WTC11 (cell line): ENCODE measurements around the gene NKD1.

Source experiments
- CBFB ChIP-seq: sonication (generic); formaldehyde crosslinking; IDR thresholded peaks from 2 replicates; pipeline ENCODE4 v1.8.1; 2022; ENCODE audit warnings: mild to moderate bottlenecking, low read depth, missing genetic modification reagents
- ETV6 ChIP-seq: sonication (generic); formaldehyde crosslinking; IDR thresholded peaks from 2 replicates; pipeline ENCODE4 v1.8.1; 2022; ENCODE audit warnings: mild to moderate bottlenecking, missing genetic modification reagents
- RELA ChIP-seq: sonication (generic); formaldehyde crosslinking; IDR thresholded peaks from 2 replicates; pipeline ENCODE4 v1.8.1; 2022; ENCODE audit warnings: missing genetic modification reagents, mild to moderate bottlenecking, borderline replicate concordance
- ZNF138 ChIP-seq: sonication (generic); formaldehyde crosslinking; conservative IDR thresholded peaks from 2 replicates; pipeline ENCODE4 v1.8.1; 2022; ENCODE audit warnings: mild to moderate bottlenecking, moderate library complexity, missing genetic modification reagents
- TF ChIP-seq, protein P1 (sequence below): sonication (generic); formaldehyde crosslinking; IDR thresholded peaks from 2 replicates; pipeline ENCODE4 v1.8.1; 2023; ENCODE audit warnings: mild to moderate bottlenecking, missing genetic modification reagents, moderate library complexity
- TF ChIP-seq, protein P2 (sequence below): fragments of 200-600 bp; IDR thresholded peaks from 2 replicates; pipeline ENCODE4 v1.8.0; 2022; ENCODE audit warnings: antibody characterized with exemption

DNA sequence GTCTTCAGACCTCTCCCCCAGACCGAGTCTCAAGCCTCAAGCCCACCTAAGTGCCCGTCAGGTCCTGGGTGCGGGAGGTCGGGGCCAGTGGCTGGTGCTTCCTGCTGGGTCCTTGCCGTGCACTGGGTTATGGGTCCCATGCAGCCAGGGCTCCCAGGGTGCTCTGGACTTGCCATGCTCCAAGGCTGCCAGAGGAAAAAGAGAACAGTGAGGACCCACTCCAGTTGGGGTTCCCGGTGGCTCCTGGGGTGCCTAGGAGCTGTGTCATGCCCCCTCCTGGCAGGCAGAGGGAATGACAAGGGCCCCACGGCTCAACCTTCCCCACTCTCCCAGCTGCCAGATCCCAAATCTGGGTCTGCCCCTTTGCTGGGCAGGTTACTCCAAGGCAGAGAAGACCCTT lies 129.2 kb downstream of the NKD1 start:
- TF ChIP-seq ZNF138 (CRISPR knock-in tag) (no peak), ETV6 (CRISPR knock-in tag) (no peak), RELA (CRISPR knock-in tag) (no peak), CBFB (no peak)
- TF ChIP-seq, protein P1, sequence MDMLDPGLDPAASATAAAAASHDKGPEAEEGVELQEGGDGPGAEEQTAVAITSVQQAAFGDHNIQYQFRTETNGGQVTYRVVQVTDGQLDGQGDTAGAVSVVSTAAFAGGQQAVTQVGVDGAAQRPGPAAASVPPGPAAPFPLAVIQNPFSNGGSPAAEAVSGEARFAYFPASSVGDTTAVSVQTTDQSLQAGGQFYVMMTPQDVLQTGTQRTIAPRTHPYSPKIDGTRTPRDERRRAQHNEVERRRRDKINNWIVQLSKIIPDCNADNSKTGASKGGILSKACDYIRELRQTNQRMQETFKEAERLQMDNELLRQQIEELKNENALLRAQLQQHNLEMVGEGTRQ = no peak
- TF ChIP-seq, protein P2, sequence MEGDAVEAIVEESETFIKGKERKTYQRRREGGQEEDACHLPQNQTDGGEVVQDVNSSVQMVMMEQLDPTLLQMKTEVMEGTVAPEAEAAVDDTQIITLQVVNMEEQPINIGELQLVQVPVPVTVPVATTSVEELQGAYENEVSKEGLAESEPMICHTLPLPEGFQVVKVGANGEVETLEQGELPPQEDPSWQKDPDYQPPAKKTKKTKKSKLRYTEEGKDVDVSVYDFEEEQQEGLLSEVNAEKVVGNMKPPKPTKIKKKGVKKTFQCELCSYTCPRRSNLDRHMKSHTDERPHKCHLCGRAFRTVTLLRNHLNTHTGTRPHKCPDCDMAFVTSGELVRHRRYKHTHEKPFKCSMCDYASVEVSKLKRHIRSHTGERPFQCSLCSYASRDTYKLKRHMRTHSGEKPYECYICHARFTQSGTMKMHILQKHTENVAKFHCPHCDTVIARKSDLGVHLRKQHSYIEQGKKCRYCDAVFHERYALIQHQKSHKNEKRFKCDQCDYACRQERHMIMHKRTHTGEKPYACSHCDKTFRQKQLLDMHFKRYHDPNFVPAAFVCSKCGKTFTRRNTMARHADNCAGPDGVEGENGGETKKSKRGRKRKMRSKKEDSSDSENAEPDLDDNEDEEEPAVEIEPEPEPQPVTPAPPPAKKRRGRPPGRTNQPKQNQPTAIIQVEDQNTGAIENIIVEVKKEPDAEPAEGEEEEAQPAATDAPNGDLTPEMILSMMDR = peak; percentile 84
